NCI-H146 (cell line): ENCODE results near the gene KIF5B.
"Not testable (repeated sequence)": the region's sequence is repeated elsewhere in the genome, so short reads cannot be mapped to it uniquely, and the experiment has no call there.

Experiments used
- DNase-seq: peaks from one replicate; lab custom pipeline; 2025; lab: John Stamatoyannopoulos, UW

The KIF5B gene

DNA sequence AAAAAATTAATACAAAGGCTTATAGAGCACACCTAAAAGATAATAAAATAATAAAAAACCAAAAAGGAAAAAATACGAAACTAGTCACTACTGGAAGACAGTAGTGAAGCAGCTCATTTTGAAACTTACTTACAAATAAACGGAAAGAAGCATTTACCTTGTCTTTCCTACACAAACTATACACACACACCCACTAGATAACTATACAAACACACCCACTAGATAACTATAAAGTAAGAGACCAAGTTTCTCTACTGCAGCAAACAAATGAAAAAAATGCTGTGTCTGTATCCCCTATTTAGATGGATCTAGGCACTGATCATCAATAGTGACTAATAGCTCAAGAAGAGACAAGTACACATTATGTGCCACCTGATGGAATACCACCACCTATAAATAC is 49.2 kb downstream of the KIF5B start:
- no peak for DNase-seq

GRCh38 chr10:32005050-32005449 is 51.2 kb downstream of the KIF5B start:
- DNase-seq: peak; percentile 35

DNA sequence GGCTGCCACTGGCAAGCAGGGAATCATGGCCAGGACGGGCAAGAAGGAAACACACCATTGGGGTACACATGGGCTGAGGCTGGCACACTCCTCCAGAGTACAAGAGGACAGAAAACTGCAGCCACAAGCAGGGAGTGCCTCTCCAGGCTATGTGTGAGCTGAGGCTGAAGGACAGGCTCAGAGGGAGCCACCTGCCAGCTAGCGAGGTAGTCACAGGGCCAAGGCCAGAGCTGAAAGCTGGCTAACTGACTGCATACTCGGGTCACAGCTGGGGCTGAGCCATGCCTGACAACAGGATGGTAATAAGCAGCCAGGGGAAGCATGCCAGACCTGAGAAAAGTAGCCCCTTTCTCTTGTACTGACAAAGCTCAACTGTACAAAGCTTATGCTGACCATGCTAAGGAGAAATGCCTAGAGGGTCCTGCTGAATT is 52.0 kb downstream of the KIF5B start:
- no peak for DNase-seq

DNA sequence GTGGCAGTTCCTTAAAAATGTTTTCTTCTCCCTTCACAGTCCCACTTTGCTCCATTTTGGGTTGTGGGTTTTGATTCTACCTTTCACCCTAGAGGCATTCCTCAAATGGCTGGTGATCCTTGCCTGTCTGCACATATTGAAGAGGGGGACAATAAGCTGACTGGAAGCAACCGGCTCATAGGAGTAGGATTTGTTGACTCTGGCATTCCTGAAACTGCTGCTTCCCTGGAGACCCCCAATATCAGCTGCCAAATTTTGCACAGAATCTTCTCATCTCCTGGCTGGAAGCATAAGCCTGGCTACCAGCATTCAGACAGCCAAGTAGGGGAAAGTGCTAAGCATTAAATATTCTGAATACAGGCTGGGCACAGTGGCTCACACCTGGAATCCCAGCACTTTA is 53.7 kb downstream of the KIF5B start:
- no peak for DNase-seq

DNA sequence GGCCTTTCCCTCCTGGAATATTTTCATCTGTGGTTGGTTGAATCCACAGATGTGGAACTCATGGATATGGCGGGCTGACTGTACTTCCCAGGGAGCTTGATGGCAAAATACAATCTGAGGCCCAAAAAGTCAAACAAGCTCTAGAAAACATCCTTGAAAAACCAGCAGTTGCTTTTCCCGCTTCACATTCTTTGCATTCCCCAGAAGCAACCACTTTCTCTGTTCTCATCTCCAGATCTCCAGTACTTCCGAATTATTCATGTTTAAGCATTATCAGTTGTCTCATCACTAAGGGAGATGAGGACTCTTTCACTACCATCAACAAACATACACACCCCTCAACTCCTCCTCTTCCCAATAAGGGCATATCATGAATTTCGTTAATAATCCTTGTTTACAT is 55.3 kb downstream of the KIF5B start:
- no peak for DNase-seq

DNA sequence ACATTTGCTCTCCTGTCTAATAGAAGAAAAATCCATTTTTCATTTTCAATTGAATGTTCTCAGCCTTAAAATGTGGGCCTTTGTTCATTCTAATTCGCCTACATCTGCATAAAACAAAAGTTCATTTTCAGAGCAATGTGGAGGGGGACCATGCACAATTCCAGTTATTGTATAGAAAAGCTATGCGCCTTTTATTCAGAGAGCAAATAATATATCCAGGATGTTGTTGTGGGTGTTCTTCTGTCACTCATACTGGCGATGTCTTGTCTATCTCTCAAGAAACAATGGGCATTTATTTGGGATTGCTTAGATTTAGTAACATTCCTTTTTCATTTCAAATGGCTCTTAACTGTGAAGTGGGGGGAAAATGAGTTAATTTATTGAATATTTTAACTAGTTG is 56.4 kb downstream of the KIF5B start:
- DNase-seq: no peak

DNA sequence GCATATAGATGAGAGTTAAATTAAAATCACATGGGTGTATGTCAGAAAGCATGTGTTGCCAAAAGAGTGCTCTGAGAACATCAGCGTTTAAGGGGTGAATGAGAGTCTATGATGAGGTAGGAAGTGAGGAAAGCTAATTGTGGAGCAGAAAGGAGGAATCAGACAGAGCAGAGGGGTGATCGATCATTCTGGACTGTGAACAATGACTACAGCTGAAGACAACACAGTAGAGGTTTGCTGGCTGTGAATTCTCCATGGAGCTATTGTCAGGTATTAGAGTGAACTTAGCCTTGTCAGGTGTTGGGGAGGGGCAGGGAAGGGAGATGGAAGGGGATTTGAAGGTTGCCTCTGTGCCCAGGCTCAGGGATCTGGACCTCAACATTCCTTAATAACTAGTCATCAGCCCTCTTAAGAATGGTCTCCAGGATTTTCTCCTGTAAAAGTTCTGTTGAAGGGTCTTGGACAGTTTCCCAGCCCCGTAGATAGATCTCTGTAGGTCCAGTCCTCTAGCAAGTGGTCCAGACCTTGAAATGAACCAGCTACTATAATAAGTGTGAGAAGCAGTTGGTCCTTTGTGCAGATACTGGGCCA is 57.1 kb downstream of the KIF5B start:
- no peak for DNase-seq

GRCh38 chr10:31994926-31995325 is 61.3 kb downstream of the KIF5B start:
- DNase-seq: no peak

DNA sequence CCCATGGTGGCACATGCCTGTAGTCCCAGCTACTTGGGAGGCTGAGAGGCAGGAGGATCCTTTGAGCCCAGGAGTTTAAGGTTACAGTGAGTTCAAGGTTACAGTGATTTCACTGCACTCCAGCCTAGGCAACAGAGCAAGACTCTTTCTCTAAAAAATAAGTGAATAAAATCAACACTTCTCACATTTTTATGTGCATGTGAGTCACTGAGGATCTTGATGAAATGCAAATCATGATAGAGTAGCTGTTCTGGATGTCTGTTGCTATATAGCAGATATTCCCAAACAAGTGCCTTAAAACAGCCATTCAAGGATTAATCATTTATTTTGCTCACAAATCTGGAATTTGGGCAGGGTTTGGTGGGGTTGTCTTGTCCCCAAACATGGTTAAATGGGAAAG is 65.3 kb downstream of the KIF5B start:
- no peak for DNase-seq

DNA sequence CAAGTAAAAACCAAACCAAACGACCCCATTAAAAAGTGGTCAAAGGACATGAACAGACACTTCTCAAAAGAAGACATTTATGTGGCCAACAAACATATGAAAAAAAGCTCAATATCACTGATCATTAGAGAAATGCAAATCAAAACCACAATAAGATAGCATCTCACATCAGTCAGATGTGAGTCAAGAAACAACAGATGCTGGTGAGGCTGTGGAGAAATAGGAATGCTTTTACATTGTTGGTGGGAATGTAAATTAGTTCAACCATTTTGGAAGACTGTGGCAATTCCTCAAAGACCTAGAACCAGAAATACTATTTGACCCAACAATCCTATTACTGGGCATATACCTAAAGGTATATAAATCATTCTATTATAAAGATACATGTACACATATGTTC is 68.4 kb downstream of the KIF5B start:
- not testable (repeated sequence) for DNase-seq

- DNase-seq: no peak
Measured at GRCh38 chr10:31982111-31982510, 74.1 kb downstream of the KIF5B start.

DNA sequence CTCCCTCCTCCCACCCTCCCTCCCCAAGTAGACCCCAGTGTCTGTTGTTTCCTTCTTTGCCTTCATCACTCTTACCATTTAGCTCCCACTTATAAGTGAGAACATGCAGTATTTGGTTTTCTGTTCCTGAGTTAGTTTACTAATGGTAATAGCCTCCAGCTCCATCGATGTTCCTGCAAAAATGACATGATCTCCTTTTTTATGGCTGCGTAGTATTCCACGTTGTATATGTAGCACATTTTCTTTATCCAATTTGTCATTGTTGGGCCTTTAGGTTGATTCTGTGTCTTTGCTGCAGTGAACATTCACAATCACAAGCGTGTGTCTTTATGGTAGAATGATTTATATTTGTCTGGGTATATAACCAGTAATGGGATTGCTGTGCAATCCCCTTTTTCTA is 75.8 kb downstream of the KIF5B start:
- no peak for DNase-seq

DNA sequence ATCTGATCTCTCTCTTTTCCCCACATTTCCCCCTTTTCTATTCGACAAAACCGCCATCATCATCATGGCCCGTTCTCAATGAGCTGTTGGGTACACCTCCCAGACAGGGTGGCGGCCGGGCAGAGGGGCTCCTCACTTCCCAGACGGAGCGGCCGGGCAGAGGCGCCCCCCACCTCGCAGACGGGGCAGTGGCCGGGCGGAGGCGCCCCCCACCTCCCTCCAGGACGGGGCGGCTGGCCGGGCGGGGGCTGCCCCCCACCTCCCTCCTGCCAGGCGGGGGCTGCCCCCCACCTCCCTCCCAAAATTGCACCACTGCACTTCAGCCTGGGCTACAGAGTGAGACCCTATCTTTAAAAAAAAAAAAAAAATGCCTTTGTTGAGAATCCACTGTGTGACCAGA is 77.2 kb downstream of the KIF5B start:
- DNase-seq: not testable (repeated sequence)

DNA sequence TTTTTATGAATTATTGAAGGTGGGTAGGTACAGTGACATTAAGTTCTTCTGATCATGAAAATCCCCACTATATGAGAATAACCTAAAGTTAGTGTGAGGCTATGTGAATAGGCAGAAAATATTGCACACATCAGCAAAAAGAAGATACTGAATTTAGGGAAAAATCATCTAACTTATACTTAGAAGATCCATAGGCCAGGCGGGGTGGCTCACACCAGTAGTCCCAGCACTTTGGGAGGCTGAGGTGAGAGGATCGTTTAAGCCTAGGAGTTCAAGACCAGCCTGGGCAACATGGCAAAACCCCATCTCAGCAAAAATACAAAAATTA is 78.1 kb downstream of the KIF5B start:
- DNase-seq: no peak

DNA sequence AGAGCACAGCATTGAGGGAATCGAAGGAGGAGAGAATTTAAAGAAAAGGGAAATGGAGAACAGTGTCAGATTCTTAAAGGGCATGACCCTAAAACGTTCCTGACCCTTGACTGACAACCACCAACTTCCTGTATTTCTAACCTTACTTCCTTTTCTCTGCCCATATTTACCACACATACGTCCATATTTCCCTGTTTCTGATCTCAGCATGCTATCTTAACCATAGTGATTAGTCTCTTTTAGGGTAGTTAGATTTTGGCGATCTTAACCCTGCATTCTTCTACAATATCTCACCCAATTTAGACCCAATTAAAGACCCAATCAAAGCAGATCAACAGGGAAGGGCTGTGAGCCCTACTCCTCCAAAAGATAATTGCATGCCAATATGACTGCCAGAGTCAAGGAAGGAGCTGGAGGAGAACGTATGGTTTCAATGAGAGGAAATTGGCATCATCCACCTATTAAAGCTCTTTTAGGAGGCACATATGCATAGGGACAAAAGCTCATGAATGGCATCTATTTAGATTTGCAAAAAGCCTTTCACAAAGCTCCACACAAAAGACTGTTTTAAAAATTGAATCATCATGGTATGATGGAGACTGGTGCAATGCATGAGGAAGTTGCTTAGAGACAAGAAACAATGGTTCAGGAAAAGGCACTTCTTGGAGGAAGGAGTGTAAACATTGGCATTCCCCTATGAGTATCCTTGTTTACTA is 78.6 kb downstream of the KIF5B start:
- DNase-seq: no peak

DNA sequence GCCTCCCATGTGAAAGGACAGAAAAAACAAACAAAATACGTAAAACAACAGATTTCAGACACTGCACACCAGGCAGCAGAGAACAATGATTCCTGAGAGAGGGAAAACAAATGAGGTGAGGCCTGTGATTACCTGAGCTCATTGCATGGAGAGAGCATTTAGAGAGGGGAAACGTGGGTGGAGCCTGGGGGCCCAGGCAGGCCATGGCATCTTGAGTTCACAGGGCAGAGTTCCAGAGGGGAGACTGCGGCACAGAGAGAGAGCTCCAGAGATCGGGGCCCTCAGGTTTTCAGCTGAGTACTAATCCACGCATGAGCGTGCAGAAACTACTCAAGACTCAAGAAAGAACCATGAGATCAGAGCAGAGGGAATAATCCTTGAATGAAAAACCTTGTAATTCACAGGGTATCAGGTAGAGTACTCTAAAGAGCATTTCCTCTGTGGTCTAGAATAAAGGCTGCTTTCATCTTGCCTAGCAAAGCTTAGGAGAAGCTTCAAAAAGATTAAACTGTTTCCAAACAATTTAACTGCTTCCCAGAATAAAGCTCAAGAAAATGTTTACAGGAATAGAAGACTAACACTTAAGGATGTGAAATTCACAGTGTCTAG is 81.0 kb downstream of the KIF5B start:
- DNase-seq: peak; percentile 1

- DNase-seq: no peak
Measured at GRCh38 chr10:31974434-31975124, 81.6 kb downstream of the KIF5B start.

DNA sequence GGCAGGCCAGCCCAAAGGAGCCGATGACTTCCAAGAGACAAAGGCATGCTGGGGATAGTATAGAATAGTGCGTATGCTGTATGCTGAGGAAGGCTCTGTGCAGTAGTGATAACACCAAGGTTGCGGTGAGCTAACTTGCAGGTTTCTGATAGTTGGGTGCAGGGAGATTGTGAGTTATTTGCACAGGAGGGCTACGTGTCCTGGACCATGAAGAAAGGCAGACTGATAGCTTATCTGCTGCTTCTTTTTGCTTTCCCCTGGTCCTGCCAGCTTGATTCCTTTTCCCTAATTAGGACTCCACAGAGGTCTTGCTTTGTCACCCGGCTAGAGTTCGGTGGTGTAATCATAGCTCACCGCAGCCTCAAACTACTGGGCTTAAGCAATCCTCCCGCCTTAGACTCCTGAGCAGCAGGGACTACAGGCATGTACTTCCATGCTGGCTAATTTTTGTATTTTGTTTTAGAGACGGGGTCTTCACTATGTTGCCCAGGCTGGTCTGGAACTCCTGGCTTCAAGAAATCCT is 83.6 kb downstream of the KIF5B start:
- DNase-seq: no peak

GRCh38 chr10:31969847-31970246 is 86.4 kb downstream of the KIF5B start:
- not testable (repeated sequence) for DNase-seq

DNA sequence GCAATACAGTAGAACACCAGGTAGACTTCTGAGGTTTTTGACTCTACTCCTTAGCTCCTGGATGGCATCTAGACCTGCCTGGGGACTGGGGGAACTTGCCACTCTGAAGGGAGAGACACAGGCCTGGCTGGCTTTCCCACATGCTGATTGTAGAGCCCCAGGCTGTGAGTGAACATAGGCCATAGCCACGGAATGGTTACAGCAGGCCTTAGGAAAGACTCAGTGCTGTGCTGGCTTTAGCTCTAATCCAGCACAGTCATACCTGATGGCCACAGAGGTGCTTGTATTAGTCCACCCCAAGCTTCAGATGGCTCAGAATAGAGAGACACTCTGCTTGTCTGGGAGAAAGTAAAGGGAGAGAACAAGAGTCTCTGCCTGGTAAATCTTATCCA is 92.6 kb downstream of the KIF5B start:
- DNase-seq: no peak

GRCh38 chr10:31962826-31963588 is 93.2 kb downstream of the KIF5B start:
- no peak for DNase-seq
